ENCODE data around the gene AFDN. TPM values are rescaled to one million over a fixed set of nuclear protein-coding genes. Genes with fewer than 3 reads are reported as not detected.

AFDN gene
- polyA plus RNA-seq, 6 donors from 2014 or later, result 0.71 to 5.4 (median 2.6) TPM

GRCh38 chr6:167937301-167937700 lies 110.6 kb downstream of the AFDN start:
- peaks cover 0 to 9% (median 4%) of the 10 kb centered on the region in 3 donors for H3K27me3 Mint-ChIP-seq
- no peak for DNase-seq

GRCh38 chr6:167937948-167938911 lies 111.5 kb downstream of the AFDN start:
- H3K27ac Mint-ChIP-seq, result peak overlapping the region in 2 of 6 donors; percentile 4 to 25
- H3K27me3 Mint-ChIP-seq, result peaks cover 0 to 9% (median 4%) of the 10 kb centered on the region in 3 donors
- no peaks in the 10 kb centered on the region for H3K9me3 Mint-ChIP-seq
- ATAC-seq (ENCODE audit: low read depth in 2 of 2), result no peak
- DNase-seq, result no peak
- no peak overlapping the region for H3K4me3 Mint-ChIP-seq
- peaks cover 0 to 7% of the 10 kb centered on the region in 2 donors for H3K36me3 Mint-ChIP-seq
- peaks cover 0 to 3% (median 0%) of the 10 kb centered on the region in 3 donors for H3K4me1 Mint-ChIP-seq

More at GRCh38 chr6:167937301-167937700, 110.6 kb downstream of the AFDN start:
- H3K4me3 Mint-ChIP-seq, result no peak overlapping the region
- no peak overlapping the region for H3K27ac Mint-ChIP-seq
- H3K4me1 Mint-ChIP-seq, result peaks cover 0 to 3% (median 0%) of the 10 kb centered on the region in 3 donors
- H3K9me3 Mint-ChIP-seq, result no peaks in the 10 kb centered on the region
- ATAC-seq (ENCODE audit: low read depth in 2 of 2), result no peak
- peaks cover 0 to 7% of the 10 kb centered on the region in 2 donors for H3K36me3 Mint-ChIP-seq

GRCh38 chr6:167941822-167942221 lies 115.1 kb downstream of the AFDN start:
- Mint-ChIP-seq H3K27me3 (peaks cover 0 to 9% (median 4%) of the 10 kb centered on the region in 3 donors), H3K36me3 (peaks cover 0 to 7% of the 10 kb centered on the region in 2 donors), H3K4me1 (peaks cover 0 to 3% (median 0%) of the 10 kb centered on the region in 3 donors), H3K4me3 (no peak overlapping the region), H3K9me3 (no peaks in the 10 kb centered on the region), H3K27ac (peak overlapping the region in 1 of 6 donors; percentile 64)
- ATAC-seq (ENCODE audit: low read depth in 2 of 2), result no peak
- DNase-seq, result no peak

- DNase-seq (no peak), ATAC-seq (ENCODE audit: low read depth in 2 of 2) (no peak)
- Mint-ChIP-seq H3K9me3 (no peaks in the 10 kb centered on the region), H3K4me1 (no peaks in the 10 kb centered on the region), H3K36me3 (peaks cover 0 to 7% of the 10 kb centered on the region in 2 donors), H3K27ac (peak overlapping the region in 1 of 6 donors; percentile 42), H3K27me3 (no peaks in the 10 kb centered on the region), H3K4me3 (no peak overlapping the region)
Observed at GRCh38 chr6:167944130-167944529, 117.4 kb downstream of the AFDN start.

- no peak for DNase-seq
- no peak overlapping the region for H3K27ac Mint-ChIP-seq
- no peaks in the 10 kb centered on the region for H3K9me3 Mint-ChIP-seq
- ATAC-seq (ENCODE audit: low read depth in 2 of 2), result no peak
- no peaks in the 10 kb centered on the region for H3K4me1 Mint-ChIP-seq
- H3K36me3 Mint-ChIP-seq, result peaks cover 4 to 11% of the 10 kb centered on the region in 2 donors
- no peak overlapping the region for H3K4me3 Mint-ChIP-seq
- no peaks in the 10 kb centered on the region for H3K27me3 Mint-ChIP-seq
Observed at GRCh38 chr6:167946007-167946406, 119.3 kb downstream of the AFDN start.

- H3K36me3 Mint-ChIP-seq, result peaks cover 4 to 11% of the 10 kb centered on the region in 2 donors
- no peaks in the 10 kb centered on the region for H3K27me3 Mint-ChIP-seq
- H3K4me3 Mint-ChIP-seq, result no peak overlapping the region
- H3K9me3 Mint-ChIP-seq, result no peaks in the 10 kb centered on the region
- DNase-seq, result no peak
- H3K4me1 Mint-ChIP-seq, result no peaks in the 10 kb centered on the region
- no peak for ATAC-seq (ENCODE audit: low read depth in 2 of 2)
- H3K27ac Mint-ChIP-seq, result no peak overlapping the region
Observed at GRCh38 chr6:167946604-167947003, 119.9 kb downstream of the AFDN start.

GRCh38 chr6:167947716-167948115 lies 121.0 kb downstream of the AFDN start:
- no peaks in the 10 kb centered on the region for H3K9me3 Mint-ChIP-seq
- peaks cover 4 to 11% of the 10 kb centered on the region in 2 donors for H3K36me3 Mint-ChIP-seq
- H3K4me3 Mint-ChIP-seq, result no peak overlapping the region
- H3K27me3 Mint-ChIP-seq, result no peaks in the 10 kb centered on the region
- no peak for DNase-seq
- no peak overlapping the region for H3K27ac Mint-ChIP-seq
- no peak for ATAC-seq (ENCODE audit: low read depth in 2 of 2)
- H3K4me1 Mint-ChIP-seq, result no peaks in the 10 kb centered on the region

- DNase-seq, result no peak
- Mint-ChIP-seq H3K27ac (peak overlapping the region in 1 of 6 donors; percentile 58), H3K4me3 (no peak overlapping the region), H3K36me3 (peaks cover 4 to 11% of the 10 kb centered on the region in 2 donors), H3K9me3 (no peaks in the 10 kb centered on the region), H3K4me1 (no peaks in the 10 kb centered on the region), H3K27me3 (no peaks in the 10 kb centered on the region)
- ATAC-seq (ENCODE audit: low read depth in 2 of 2), result no peak
Observed at GRCh38 chr6:167948716-167949115, 122.0 kb downstream of the AFDN start.

- Mint-ChIP-seq H3K9me3 (no peaks in the 10 kb centered on the region), H3K27me3 (no peaks in the 10 kb centered on the region), H3K4me1 (no peaks in the 10 kb centered on the region), H3K4me3 (no peak overlapping the region), H3K27ac (peak overlapping the region in 1 of 6 donors; percentile 57), H3K36me3 (peaks cover 4 to 11% of the 10 kb centered on the region in 2 donors)
- no peak for ATAC-seq (ENCODE audit: low read depth in 2 of 2)
- no peak for DNase-seq
Observed at GRCh38 chr6:167949121-167949684, 122.5 kb downstream of the AFDN start.

GRCh38 chr6:167951781-167952511 lies 125.2 kb downstream of the AFDN start:
- Mint-ChIP-seq H3K36me3 (peaks cover 4 to 11% of the 10 kb centered on the region in 2 donors), H3K9me3 (no peaks in the 10 kb centered on the region), H3K4me3 (no peak overlapping the region)

GRCh38 chr6:167952512-167952859 lies 125.8 kb downstream of the AFDN start:
- H3K27ac Mint-ChIP-seq, result no peak overlapping the region
- peaks cover 4 to 11% of the 10 kb centered on the region in 2 donors for H3K36me3 Mint-ChIP-seq
- H3K4me3 Mint-ChIP-seq, result no peak overlapping the region
- H3K4me1 Mint-ChIP-seq, result no peaks in the 10 kb centered on the region
- H3K27me3 Mint-ChIP-seq, result no peaks in the 10 kb centered on the region
- ATAC-seq (ENCODE audit: low read depth in 2 of 2) (no peak), DNase-seq (no peak)
- H3K9me3 Mint-ChIP-seq, result no peaks in the 10 kb centered on the region

More at GRCh38 chr6:167951781-167952511, 125.2 kb downstream of the AFDN start:
- Mint-ChIP-seq H3K27ac (peak overlapping the region in 1 of 6 donors; percentile 61), H3K27me3 (no peaks in the 10 kb centered on the region), H3K4me1 (no peaks in the 10 kb centered on the region)
- ATAC-seq (ENCODE audit: low read depth in 2 of 2) (no peak), DNase-seq (no peak)

GRCh38 chr6:167953551-167953950 lies 126.8 kb downstream of the AFDN start:
- ATAC-seq (ENCODE audit: low read depth in 2 of 2), result no peak
- Mint-ChIP-seq H3K9me3 (no peaks in the 10 kb centered on the region), H3K36me3 (peaks cover 4 to 9% of the 10 kb centered on the region in 2 donors), H3K4me3 (no peak overlapping the region), H3K27ac (no peak overlapping the region), H3K4me1 (no peaks in the 10 kb centered on the region), H3K27me3 (no peaks in the 10 kb centered on the region)
- no peak for DNase-seq

GRCh38 chr6:167954151-167954550 lies 127.4 kb downstream of the AFDN start:
- Mint-ChIP-seq H3K4me1 (no peaks in the 10 kb centered on the region), H3K9me3 (no peaks in the 10 kb centered on the region), H3K27ac (no peak overlapping the region), H3K36me3 (peaks cover 3 to 4% of the 10 kb centered on the region in 2 donors), H3K4me3 (no peak overlapping the region), H3K27me3 (no peaks in the 10 kb centered on the region)
- no peak for ATAC-seq (ENCODE audit: low read depth in 2 of 2)
- DNase-seq, result no peak
